NK-92 (cell line): ENCODE measurements around the gene FAM181A.

Experiments
- DNase-seq: peaks from one replicate; lab custom pipeline; 2025; ENCODE audit not compliant: unreplicated experiment; lab: John Stamatoyannopoulos, UW

The FAM181A gene

DNA sequence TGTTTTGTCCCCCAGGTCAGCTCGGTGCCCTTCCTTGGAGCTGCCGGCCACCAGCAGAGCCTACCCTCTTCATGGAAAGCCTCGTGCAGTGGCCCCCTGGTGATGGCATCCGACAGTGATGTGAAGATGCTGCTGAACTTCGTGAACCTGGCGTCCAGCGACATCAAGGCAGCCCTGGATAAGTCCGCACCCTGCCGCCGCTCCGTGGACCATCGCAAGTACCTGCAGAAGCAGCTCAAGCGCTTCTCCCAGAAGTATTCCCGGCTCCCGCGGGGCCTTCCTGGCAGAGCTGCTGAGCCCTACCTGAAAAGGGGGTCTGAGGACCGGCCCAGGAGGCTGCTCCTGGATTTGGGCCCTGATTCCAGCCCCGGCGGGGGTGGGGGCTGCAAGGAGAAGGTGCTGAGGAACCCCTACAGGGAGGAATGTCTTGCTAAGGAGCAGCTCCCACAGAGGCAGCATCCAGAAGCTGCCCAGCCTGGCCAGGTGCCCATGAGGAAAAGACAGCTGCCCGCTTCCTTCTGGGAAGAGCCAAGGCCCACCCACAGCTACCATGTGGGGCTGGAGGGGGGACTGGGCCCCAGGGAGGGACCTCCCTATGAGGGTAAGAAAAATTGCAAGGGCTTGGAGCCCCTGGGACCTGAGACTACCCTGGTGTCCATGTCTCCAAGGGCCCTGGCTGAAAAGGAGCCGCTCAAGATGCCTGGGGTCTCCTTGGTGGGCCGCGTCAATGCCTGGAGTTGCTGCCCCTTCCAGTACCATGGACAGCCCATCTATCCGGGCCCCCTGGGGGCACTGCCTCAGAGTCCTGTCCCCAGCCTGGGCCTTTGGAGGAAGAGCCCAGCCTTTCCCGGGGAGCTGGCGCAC, 1.3 kb downstream of the FAM181A start:
- no peak for DNase-seq

DNA sequence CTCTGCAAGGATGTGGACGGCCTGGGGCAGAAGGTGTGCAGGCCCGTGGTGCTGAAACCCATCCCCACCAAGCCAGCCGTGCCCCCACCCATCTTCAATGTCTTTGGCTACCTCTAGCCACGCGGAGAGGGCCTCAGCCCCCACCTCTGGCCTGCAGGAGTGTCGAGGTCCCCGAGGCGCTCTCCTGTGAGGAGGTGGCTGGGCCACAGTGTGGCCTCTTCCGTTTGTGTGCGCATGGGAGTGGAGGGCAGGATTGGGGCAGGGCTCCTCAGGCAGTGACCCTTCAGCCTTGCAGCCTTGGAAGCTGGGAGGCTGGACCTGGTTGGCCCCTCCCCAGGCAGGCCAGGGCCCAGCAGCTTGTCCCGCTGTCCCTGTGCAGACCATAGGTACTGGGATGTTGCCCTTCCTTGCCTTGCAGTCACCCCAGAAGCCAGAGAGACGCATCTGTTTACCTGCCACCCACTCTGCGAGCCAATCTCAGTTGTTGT, 1.9 kb downstream of the FAM181A start:
- DNase-seq: no peak

DNA sequence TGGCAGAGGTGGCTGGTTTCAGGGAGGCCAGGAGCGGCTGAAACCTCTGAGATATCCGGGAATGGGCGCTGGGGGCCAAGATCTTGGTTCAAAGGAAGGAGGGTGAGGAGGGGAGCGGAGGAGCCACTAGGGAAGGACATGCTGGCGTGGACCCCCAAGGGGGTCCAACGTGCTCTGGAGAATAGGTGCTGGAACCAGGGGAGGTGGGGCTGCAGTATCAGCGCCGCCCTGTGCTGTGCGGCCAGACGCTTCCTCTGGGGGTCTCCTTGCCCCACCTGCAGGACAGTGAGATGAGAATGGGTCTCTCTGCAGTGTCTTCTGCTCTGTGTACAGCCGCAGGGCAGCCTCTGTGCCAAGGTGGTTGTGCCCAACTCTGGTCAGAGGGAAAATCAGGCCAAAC, 2.5 kb downstream of the FAM181A start:
- DNase-seq: no peak

DNA sequence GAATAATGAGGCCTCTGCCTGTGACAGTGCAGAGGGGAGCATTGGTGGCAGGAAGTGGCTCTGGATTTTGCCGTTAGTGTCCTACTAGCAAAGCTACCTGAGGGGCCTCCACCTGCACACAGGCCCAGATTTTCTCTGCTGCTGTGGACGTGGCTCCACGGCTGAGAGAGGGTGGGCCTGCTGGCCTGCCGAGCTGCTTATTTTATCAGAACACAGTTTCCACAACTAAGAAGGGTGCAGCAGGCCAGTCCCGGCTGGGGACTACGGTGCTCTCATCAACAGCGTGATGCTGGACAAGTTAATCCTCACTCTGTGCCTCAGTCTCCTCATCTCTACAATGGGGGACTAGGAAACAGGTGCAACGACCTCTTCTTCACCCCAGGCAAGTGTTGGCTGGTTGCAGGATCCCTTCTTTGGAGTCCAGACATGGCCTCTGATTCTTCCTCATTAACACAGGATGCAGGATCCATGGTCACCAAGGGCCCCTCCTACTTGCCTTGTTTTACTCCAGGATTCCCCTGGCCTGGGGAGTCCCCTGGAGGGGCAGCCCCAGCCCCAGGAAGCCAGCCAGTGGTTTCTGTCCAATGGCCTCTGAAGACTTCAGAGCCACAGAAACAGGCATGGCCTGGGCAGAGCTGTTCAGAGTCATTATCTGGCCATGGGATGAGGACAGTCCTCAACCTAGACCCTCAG, 3.3 kb downstream of the FAM181A start:
- DNase-seq: no peak

DNA sequence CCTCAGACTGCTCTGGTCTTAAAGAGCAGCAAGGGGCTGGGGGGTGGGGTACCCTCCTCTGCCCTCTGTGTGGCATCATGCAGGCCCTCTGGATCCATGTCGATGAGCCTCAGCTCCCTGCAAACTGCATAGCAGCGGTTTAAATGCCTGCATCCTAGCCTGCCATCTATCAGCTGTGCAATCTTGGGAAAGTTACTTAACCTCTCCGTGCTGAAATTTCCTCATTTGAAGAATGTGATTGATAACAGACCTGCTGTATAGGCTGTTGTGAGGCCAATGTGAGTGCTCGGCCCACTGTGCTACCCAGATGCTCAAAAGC, 3.8 kb downstream of the FAM181A start:
- no peak for DNase-seq

DNA sequence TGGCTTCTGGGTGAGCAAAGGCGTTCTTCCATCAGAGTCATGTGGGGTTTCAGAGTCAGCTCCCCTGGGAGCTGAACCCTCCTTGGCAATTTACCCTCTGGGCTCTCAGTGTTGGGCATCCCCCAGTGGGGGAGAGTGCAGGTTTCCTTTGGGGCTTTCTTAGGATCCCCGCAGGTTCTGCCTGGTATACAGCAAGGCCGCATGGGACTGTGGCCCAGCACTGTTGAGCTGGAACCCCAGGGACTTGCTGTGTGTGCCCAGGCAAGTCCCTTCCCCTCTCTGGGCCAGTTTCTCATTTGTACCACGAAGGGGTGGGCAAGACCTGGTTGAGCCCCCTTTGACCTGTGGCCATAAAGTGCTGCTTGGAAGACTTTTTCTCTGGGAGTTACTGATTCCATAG, 5.5 kb downstream of the FAM181A start:
- DNase-seq: no peak

DNA sequence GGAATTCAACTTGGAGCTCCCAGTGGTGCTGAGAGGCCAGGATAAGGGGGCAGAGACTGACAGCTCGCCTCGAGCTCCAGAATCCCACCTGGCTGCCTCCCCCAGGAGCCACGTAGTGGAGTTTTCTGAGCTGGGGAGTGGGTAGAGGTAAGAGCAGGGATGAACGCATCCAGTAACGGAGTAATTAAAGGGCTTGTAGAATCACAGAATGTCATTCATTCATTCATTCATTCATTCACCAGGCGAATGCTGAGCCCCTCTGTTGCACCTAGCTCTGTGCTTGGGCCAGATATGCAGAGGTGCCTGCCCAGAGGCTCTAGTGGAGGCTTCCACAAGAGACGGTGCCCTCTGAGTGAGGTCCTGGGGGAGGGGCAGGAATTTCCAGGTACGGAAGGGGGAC, 8.1 kb downstream of the FAM181A start:
- no peak for DNase-seq

DNA sequence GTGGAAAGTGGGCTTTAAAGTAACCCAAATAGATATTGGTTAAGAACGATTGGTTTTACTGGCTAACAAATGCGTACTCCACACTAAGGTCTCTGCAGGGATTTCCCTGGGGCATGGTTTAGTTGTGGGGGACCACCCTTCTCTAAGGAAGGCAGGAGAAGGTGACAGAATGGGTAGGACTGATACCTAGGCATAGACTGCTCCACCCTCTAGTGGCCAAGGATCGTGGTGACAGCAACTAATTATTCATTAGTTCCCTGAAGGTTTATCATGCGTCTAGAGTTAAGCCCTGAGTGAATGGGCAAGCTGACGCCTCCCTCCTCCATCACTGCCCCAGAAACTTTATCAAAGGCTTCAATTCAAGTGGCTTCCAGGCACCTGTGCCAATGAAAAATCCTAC, 9.1 kb downstream of the FAM181A start:
- no peak for DNase-seq

DNA sequence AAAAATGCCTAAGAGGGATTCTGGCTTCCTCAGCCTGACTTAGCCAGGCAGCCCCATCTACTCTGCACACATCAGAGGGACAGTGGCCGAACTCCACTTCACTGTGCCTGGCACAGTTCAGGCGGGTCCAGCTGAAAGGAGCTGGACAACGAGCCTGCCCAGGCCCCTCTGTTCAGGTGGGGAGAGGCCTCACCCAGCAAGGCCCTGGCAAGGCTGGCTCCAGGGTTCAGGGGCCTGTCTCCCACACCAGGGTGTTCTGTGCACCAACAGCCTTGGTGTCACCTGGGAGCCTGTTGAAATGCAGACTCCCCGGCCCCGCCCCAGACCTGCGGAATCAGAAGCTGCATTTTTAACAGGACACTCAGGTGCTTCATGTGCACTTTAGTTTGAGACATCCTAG, 9.8 kb downstream of the FAM181A start:
- DNase-seq: no peak

DNA sequence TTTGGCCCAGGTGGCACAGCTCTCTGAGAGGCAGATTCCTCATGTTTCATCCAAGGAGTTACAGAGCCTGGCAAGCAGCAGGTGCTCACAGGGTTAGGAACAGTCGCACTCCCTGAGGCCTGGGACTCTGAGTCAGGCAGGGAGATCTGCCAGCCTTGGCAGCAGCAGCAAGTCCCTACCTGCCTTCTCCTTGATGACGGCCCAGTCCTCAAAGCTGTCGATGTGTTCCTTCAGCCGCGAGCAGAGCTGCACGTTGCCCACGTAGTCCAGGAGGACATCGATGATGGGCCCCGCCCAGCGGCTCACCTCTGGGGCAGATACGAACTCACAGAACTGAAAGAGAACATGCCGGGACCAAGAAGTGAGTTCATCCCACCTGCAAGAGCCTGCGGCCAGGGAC, 10.4 kb downstream of the FAM181A start:
- no peak for DNase-seq

DNA sequence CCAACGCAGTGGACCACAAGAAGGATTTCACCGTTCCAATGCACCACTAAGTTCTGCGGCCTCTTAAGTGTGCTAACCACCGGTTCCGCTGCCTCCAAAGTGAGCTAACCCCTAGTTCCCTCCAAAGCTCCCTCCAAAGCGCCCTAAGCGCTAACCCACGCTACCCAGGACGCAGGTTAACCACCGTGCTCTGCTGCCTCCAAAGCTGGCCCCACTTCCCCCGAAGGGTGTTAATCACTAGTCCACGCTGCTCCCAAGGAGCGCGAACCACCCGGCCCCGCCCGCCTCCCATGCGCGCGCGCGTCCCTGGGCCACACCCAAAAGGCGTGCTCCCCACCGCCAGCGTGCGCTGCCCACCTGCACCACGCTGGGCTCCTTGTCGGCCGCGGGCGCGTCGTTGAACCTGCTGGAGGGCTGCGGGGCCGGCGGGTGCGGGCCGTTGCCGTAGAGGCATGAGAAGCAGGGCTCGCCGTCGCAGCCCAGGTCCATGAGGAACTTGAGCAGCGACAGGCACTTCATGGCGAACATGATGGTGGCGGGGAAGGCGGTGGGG, 11.7 kb downstream of the FAM181A start:
- no peak for DNase-seq

DNA sequence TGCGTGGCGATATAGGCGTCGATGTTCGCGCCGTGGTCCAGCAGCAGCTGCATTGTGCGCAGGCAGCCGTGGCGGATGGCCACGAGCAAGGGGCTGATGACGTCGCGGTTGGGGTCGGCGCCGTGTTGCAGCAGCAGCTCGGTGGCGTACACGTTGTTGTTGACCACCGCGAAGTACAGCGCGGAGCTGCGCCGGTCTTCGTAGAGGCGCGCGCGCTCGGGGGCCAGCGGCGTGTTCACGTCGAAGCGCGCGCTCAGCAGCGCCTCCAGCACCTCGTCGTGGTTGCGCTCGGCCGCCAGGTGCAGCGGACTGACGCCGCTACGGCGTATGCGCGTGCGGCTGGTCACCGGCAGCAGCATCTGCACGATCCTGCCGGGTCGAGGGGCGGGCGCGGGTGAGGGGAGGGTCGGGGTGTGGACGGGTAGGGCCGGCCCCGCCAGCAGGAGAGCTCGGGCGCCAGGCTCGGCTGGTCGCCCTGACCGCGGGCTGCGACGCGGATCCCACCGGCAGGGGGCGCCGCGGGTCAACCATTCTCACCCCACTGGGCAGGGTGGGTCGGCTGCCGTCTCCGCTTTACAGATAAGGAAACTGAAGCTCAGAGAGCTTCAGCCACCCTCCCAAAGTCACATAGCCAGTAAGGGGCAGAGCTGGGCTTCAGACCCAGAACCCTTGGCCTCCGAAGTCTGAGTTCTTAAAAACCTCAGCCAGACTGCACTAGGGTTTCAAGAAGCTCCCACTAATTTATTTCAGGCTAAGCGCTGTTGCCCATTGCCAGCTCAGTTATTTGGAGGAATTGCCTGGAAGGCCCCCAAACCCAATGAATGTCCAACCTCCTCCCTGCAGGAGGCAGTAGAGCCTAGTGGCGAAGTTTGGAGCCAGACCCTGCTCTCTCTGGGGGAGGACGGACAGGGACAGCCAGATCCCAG, 12.4 kb downstream of the FAM181A start:
- no peak for DNase-seq

DNA sequence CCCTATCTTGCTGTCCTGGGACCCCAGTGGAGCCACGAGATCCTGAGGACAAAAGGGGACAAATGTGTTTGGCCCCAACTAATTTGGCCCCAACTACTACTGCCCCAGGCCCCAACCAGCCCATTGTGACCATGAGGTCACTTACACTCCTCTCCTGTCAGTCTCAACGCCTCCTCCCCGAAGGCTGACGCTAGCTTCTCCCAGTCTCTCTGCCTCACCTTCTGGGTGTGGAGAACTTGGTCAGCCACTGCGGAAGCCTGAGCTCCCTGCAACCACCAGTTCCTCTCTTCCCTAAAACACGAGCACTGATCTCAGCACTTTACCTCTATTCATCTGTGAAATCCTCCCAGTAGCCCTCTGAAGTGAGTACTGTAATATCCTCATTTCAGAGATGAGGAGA, 13.3 kb downstream of the FAM181A start:
- DNase-seq: no peak

DNA sequence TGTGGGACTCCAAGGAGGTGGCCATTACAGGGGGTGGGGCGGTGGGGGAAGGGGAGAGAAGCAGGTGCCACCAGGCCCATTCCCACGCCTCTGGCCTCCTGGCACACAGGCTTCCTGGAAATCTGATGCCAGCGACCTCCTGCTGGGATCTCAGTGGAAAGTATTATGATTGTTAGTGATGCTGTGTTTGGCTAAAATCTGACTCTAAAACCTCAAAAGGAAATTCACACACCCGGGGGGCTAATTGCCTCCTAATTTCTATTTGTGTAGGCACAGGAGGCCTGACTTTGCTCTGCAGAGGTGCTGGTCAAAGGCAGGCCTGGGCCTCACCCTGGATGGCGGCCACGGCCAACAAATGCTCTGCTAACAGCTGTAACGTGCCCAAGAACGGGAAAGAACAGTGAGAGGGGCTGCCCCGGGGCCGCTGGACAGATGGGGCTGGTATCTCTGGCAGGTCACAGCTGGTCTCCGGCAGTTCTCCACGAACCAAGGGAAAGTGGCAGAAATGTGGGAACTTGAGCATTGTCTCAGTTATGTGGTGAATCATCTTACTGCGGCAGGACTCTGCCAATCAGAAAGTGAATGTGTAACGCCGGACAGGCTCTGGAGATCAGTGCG, 14.3 kb downstream of the FAM181A start:
- no peak for DNase-seq

DNA sequence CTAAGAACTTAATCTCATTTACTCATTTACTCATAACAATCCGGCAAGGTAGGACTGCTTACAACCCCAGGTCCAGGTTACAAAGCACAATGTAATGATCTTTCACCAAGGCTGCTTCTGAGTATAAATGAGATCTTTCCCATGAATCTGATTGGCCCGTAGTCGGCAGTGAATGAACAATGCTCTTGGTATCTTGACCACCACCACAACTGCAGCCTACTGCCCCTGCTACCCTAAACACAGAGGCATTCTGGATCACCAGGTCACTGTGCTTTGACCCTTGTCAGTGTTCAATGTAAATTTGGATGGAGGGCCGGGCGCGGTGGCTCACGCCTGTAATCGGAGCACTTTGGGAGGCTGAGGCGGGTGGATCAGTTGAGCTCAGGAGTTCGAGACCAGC, 15.9 kb downstream of the FAM181A start:
- DNase-seq: no peak

DNA sequence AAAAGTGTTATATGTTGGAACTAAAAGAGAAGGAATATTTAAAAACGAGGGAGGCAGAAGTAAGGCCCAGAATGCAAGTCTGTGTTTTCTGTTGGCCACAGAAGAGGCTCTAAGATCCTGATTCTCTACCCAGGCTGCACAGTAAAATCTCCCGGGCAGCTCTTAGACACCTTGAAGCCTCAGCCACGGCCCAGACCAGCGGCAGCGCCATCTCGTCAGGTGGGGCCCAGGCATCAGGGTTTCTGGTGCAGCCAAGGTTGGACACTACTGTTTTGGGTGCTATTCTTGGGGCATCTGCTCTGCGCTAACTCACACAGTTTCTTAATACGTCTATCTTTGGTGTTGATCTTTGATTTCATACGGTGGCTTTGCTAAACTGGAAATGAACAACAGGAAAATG, 16.8 kb downstream of the FAM181A start:
- DNase-seq: no peak

DNA sequence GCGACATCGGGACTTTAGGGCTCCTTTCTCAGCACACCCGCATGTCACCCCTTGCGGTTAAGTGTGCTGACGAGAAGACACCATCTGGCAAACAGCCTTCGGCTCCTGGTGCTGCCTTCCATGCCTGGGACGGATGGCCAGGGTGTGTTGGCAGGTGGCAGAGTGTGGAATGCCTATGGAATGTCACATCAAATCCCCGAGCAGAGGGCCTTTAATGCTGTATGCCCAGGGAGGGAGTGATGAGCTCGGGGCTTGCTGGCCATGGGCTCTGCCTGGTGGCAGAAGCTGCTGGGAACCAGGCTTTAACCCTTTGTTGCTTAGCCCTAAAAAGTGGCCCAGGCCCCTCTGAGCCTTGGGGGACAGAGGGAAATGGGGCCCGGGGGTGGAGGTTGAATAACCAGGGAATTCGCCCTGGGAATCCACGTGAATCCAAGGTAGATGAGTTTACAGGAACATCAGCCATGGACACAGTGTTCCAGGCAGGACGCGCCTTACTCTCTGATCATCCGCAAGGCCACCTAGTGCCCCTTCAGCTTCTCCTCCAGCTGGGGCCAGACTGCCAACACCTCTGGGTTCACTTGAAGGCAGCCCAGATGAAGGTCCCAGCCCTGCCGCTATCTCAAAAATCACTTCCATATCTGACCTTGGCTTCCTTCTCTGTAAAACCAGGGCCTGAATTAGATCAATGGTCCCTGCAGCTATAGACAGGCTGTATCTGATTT, 17.4 kb downstream of the FAM181A start:
- no peak for DNase-seq

DNA sequence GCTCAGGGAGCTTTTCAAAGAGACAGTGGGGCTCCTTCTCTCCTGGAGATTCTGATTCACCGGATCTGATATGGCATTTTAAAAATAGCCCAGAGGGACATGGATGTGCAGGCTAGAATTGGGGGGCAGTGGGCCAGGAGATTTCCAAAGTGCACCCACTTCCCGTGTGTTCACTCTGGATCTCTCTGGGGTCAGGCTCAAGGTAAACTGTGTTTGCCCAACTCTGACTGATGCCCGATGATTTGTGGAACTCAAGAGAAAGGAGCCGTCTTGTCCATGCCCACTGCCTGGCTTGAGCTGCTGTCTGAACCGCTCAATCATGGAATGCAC, 17.9 kb downstream of the FAM181A start:
- no peak for DNase-seq

DNA sequence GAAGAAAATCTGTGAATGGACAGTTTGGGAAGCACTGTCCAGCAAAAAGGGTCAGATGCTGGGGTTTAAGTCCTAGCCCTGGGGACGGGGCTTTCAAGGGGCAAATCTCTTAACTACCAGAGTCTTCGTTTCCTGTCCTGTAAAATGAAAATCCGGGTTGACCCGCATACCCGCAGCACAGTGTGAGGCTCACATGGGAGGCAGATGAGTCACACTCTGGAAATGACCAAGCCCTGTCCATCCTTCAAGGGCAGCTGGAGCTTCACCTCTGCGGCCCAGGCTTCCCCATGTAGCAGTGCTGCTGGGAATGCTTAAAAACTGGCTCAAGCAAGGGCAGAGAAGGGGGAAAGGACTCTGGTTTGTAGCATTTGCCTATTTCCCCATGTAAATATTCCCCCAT, 19.0 kb downstream of the FAM181A start:
- no peak for DNase-seq

DNA sequence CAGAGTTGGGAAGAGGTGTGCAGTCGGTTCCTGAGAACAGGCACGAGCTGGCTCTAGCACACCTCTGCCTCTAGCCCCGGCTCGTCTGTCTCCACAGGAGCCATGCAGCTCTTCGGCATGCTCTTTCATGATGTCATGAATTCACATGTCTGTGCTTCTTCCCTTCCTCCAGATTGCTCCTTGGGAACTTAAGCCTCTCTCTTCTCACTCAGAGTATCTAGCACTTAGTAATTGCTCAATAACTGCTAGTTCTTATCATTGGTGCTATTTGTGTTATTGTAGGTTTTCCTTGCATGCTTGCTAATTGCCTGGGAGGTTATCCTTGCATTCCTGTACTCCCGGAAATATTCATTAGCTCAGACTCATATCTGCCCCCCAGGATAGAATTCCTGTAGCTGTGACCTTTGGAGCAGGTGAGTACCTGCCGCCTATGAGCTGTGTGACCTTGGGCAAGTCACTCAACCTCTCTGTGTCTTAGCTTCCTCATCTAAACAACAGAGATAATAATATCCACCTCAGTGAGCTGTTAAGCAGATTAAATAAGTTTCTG, 19.5 kb downstream of the FAM181A start:
- no peak for DNase-seq
